ENCODE measurements around the gene CDC34.

Gene CDC34

DNA sequence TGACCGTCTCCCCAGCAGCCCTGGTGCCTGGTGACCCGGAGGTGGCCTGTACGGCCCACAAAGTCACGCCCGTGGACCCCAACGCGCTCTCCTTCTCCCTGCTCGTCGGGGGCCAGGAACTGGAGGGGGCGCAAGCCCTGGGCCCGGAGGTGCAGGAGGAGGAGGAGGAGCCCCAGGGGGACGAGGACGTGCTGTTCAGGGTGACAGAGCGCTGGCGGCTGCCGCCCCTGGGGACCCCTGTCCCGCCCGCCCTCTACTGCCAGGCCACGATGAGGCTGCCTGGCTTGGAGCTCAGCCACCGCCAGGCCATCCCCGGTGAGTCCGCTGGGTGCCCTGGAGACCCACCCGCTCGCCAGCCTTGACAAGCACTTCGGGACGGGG lies 33.1 kb upstream of the CDC34 start:
- TF ChIP-seq, protein P1, sequence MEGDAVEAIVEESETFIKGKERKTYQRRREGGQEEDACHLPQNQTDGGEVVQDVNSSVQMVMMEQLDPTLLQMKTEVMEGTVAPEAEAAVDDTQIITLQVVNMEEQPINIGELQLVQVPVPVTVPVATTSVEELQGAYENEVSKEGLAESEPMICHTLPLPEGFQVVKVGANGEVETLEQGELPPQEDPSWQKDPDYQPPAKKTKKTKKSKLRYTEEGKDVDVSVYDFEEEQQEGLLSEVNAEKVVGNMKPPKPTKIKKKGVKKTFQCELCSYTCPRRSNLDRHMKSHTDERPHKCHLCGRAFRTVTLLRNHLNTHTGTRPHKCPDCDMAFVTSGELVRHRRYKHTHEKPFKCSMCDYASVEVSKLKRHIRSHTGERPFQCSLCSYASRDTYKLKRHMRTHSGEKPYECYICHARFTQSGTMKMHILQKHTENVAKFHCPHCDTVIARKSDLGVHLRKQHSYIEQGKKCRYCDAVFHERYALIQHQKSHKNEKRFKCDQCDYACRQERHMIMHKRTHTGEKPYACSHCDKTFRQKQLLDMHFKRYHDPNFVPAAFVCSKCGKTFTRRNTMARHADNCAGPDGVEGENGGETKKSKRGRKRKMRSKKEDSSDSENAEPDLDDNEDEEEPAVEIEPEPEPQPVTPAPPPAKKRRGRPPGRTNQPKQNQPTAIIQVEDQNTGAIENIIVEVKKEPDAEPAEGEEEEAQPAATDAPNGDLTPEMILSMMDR (IDR thresholded peaks at IDR 0.05; ENCODE audit: borderline replicate concordance, extremely low read depth, low read length, poor library complexity, severe bottlenecking): no peak
- no peak for TF ChIP-seq EZH2 (IDR thresholded peaks at IDR 0.05; ENCODE audit: borderline replicate concordance, low read depth, low read length, severe bottlenecking)
- Histone ChIP-seq H3K4me3 (ENCODE audit: low read depth in 1 of 2, low read length in 2 of 2) (no peak overlapping the region), H3K4me2 (ENCODE audit: insufficient read depth, low read length) (no peak overlapping the region), H2AFZ (ENCODE audit: low read depth, low read length) (no peak overlapping the region), H4K20me1 (ENCODE audit: insufficient read depth, low read length) (no peaks in the 10 kb centered on the region), H3K9me3 (ENCODE audit: insufficient read depth, low read length, severe bottlenecking) (no peaks in the 10 kb centered on the region), H3K4me1 (ENCODE audit: insufficient read depth, low read length) (no peaks in the 10 kb centered on the region), H3K9ac (ENCODE audit: low read depth, low read length) (no peak overlapping the region), H3K27ac (ENCODE audit: low read length) (no peak overlapping the region), H3K79me2 (ENCODE audit: insufficient read depth, low read length) (no peaks in the 10 kb centered on the region), H3K27me3 (ENCODE audit: insufficient read depth, low read length, poor library complexity) (no peaks in the 10 kb centered on the region), H3K36me3 (ENCODE audit: insufficient read depth, low read length) (no peaks in the 10 kb centered on the region)
- 0 out of 3 replicates have a peak, but pooled peaks have one; percentile 33 for ATAC-seq (ENCODE audit: insufficient read depth, low read depth)
- no peak for DNase-seq

DNA sequence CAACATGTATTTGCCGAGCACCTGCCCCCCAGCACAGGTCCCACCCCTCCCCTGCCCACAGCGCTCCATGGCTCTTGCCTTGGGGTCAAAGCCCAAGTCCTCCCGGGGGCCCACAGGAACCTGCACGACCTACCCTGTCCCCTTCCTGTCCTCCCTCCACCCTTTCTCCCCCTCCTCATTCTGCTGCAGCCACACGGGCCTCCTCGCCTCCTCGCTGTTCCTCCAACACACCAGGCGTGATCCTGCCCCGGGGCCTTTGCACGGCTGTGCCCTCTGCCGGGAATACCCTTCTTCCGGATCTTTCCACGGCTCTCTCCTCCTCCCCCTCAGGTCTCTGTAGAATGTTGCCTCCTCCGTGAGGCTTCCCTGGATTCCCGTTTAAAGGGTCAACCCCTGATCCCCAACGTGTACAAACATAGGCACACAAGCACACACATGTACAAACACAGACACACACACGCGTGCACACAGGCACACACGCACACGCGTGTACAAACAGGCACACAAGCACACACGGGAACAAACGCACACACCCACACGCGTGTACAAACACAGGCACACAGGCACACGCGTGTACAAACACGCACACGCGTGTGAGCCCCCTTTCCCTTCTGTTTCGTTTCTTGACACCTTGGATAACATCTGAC lies 32.5 kb upstream of the CDC34 start:
- DNase-seq (no peak), ATAC-seq (ENCODE audit: insufficient read depth, low read depth) (no peak)
- Histone ChIP-seq H3K36me3 (ENCODE audit: insufficient read depth, low read length) (no peaks in the 10 kb centered on the region), H4K20me1 (ENCODE audit: insufficient read depth, low read length) (no peaks in the 10 kb centered on the region), H3K9me3 (ENCODE audit: insufficient read depth, low read length, severe bottlenecking) (no peaks in the 10 kb centered on the region), H3K27me3 (ENCODE audit: insufficient read depth, low read length, poor library complexity) (no peaks in the 10 kb centered on the region), H3K4me1 (ENCODE audit: insufficient read depth, low read length) (no peaks in the 10 kb centered on the region), H2AFZ (ENCODE audit: low read depth, low read length) (no peak overlapping the region), H3K9ac (ENCODE audit: low read depth, low read length) (no peak overlapping the region), H3K4me3 (ENCODE audit: low read depth in 1 of 2, low read length in 2 of 2) (no peak overlapping the region), H3K27ac (ENCODE audit: low read length) (no peak overlapping the region), H3K79me2 (ENCODE audit: insufficient read depth, low read length) (no peaks in the 10 kb centered on the region), H3K4me2 (ENCODE audit: insufficient read depth, low read length) (no peak overlapping the region)
- TF ChIP-seq, protein P1 (IDR thresholded peaks at IDR 0.05; ENCODE audit: borderline replicate concordance, extremely low read depth, low read length, poor library complexity, severe bottlenecking): no peak
- no peak for TF ChIP-seq EZH2 (IDR thresholded peaks at IDR 0.05; ENCODE audit: borderline replicate concordance, low read depth, low read length, severe bottlenecking)

DNA sequence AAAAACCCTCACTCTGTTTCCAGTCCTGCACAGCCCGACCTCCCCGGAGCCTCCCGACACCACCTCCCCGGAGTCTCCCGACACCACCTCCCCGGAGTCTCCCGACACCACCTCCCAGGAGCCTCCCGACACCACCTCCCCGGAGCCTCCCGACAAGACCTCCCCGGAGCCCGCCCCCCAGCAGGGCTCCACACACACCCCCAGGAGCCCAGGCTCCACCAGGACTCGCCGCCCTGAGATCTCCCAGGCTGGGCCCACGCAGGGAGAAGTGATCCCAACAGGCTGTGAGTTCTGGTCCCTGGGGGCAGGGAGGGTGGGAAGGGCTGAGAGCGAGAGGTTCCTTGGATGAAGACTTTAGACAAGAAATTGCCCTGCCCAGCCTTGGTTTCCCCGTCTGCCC lies 29.9 kb upstream of the CDC34 start:
- ATAC-seq (ENCODE audit: insufficient read depth, low read depth): no peak
- Histone ChIP-seq H2AFZ (ENCODE audit: low read depth, low read length) (no peak overlapping the region), H4K20me1 (ENCODE audit: insufficient read depth, low read length) (no peaks in the 10 kb centered on the region), H3K4me3 (ENCODE audit: low read depth in 1 of 2, low read length in 2 of 2) (no peak overlapping the region), H3K36me3 (ENCODE audit: insufficient read depth, low read length) (no peaks in the 10 kb centered on the region), H3K9me3 (ENCODE audit: insufficient read depth, low read length, severe bottlenecking) (no peaks in the 10 kb centered on the region), H3K4me2 (ENCODE audit: insufficient read depth, low read length) (no peak overlapping the region), H3K9ac (ENCODE audit: low read depth, low read length) (no peak overlapping the region), H3K4me1 (ENCODE audit: insufficient read depth, low read length) (peaks cover 14% of the 10 kb centered on the region), H3K79me2 (ENCODE audit: insufficient read depth, low read length) (no peaks in the 10 kb centered on the region), H3K27ac (ENCODE audit: low read length) (no peak overlapping the region), H3K27me3 (ENCODE audit: insufficient read depth, low read length, poor library complexity) (no peaks in the 10 kb centered on the region)
- no peak for TF ChIP-seq EZH2 (IDR thresholded peaks at IDR 0.05; ENCODE audit: borderline replicate concordance, low read depth, low read length, severe bottlenecking)
- TF ChIP-seq, protein P1 (IDR thresholded peaks at IDR 0.05; ENCODE audit: borderline replicate concordance, extremely low read depth, low read length, poor library complexity, severe bottlenecking): no peak
- no peak for DNase-seq

Data from DND-41 (cell line).